K562 (cell line): ENCODE measurements around the gene SHLD1. TPM values are rescaled to one million over a fixed set of nuclear protein-coding genes. Genes with fewer than 3 reads are reported as not detected.

ENCODE experiments used
- ATF3 ChIP-seq, 2 experiments: fragments of 450-650 bp in 1 of 2; sonication (generic) in 1 of 2; formaldehyde crosslinking in 1 of 2; IDR thresholded peaks in 1 of 2; conservative IDR thresholded peaks in 1 of 2; 2 replicates each; pipeline versions ENCODE4 v1.6.1 to v1.8.1; 2016 to 2023; ENCODE audit warnings: mild to moderate bottlenecking in 2 of 2, moderate library complexity in 2 of 2, inconsistent platforms in 1 of 2, missing genetic modification reagents in 1 of 2
- CCNT2 ChIP-seq: IDR thresholded peaks from 2 replicates; pipeline ENCODE4 v1.6.1; 2011; ENCODE audit warnings: borderline replicate concordance, low read depth, mild to moderate bottlenecking, moderate library complexity, mixed read lengths, low read length; ENCODE audit not compliant: insufficient read length; ENCODE audit errors: extremely low read depth
- DACH1 ChIP-seq: fragments of 450-650 bp; IDR thresholded peaks from 2 replicates; pipeline ENCODE4 v1.6.1; 2018; ENCODE audit not compliant: partially characterized antibody
- E2F3 ChIP-seq: fragments of 250-450 bp; sonication (Bioruptor Pico); IDR thresholded peaks from 2 replicates; pipeline ENCODE4 v1.4.0; 2020; ENCODE audit warnings: mild to moderate bottlenecking
- EP300 ChIP-seq: IDR thresholded peaks from 2 replicates; pipeline ENCODE4 v1.6.1; 2012; ENCODE audit warnings: low read length, improper control_type of control experiment
- HES1 ChIP-seq: fragments of 450-650 bp; IDR thresholded peaks from 2 replicates; pipeline ENCODE4 v1.6.1; 2016; ENCODE audit warnings: low read depth, mild to moderate bottlenecking, moderate library complexity
- L3MBTL2 ChIP-seq: fragments of 450-650 bp; IDR thresholded peaks from 2 replicates; pipeline ENCODE4 v1.6.1; 2016; ENCODE audit warnings: mild to moderate bottlenecking, moderate library complexity
- LEF1 ChIP-seq: fragments of 450-650 bp; IDR thresholded peaks from 2 replicates; pipeline ENCODE4 v1.6.1; 2016; ENCODE audit warnings: mild to moderate bottlenecking
- MYC ChIP-seq, 2 experiments: fragments of 250-450 bp in 1 of 2; sonication (Bioruptor Pico) in 1 of 2; IDR thresholded peaks; 2 replicates each; pipeline versions ENCODE4 v1.5.1 to v1.6.1; 2012 to 2021; ENCODE audit warnings: low read depth in 2 of 2, borderline replicate concordance in 1 of 2, improper control_type of control experiment in 1 of 2, low read length in 1 of 2, mild to moderate bottlenecking in 1 of 2, moderate library complexity in 1 of 2
- NCOR1 ChIP-seq: fragments of 450-650 bp; IDR thresholded peaks from 2 replicates; pipeline ENCODE4 v1.6.1; 2016; ENCODE audit warnings: mild to moderate bottlenecking, moderate library complexity
- RAD21 ChIP-seq, 2 experiments: fragments of 250-450 bp in 1 of 2; fragments of 450-650 bp in 1 of 2; sonication (Bioruptor Pico) in 1 of 2; formaldehyde crosslinking in 1 of 2; IDR thresholded peaks in 1 of 2; conservative IDR thresholded peaks in 1 of 2; 2 replicates each; pipeline versions ENCODE4 v1.4.0 to v1.8.0; 2020 to 2022; ENCODE audit warnings: mild to moderate bottlenecking in 2 of 2, moderate library complexity in 1 of 2
- TAF1 ChIP-seq: IDR thresholded peaks from 2 replicates; pipeline ENCODE4 v1.6.1; 2011; ENCODE audit warnings: mild to moderate bottlenecking, low read length, moderate library complexity; ENCODE audit not compliant: insufficient read depth, control insufficient read depth, severe bottlenecking; ENCODE audit errors: extremely low read depth
- TOE1 ChIP-seq, 2 experiments: fragments of 450-650 bp in 1 of 2; sonication (generic) in 1 of 2; formaldehyde crosslinking in 1 of 2; IDR thresholded peaks; 2 replicates each; pipeline versions ENCODE4 v1.7.1 to v1.8.0; 2016 to 2022; ENCODE audit warnings: borderline replicate concordance in 2 of 2, mild to moderate bottlenecking in 2 of 2, antibody characterized with exemption in 1 of 2, inconsistent platforms in 1 of 2, low read depth in 1 of 2, missing genetic modification reagents in 1 of 2, moderate library complexity in 1 of 2
- ZEB2 ChIP-seq: fragments of 450-650 bp; IDR thresholded peaks from 2 replicates; pipeline ENCODE4 v1.6.1; 2016
- ZNF395 ChIP-seq: fragments of 200-800 bp; sonication (Bioruptor generic); IDR thresholded peaks from 2 replicates; pipeline ENCODE4 v1.6.1; 2017; ENCODE audit warnings: missing genetic modification characterization, missing compliant biosample characterization
- ZNF609 ChIP-seq: sonication (generic); formaldehyde crosslinking; IDR thresholded peaks from 2 replicates; pipeline ENCODE4 v1.8.1; 2023; ENCODE audit warnings: missing genetic modification reagents, mild to moderate bottlenecking, borderline replicate concordance
- polyA plus RNA-seq, 8 experiments: library from polyadenylated mRNA; depleted of rRNA in 4 of 8; stranded (reverse) in 5 of 8; unstranded in 3 of 8; fragments of >200 nt; fragmentation: Nextera tagmentation in 2 of 8; fragmentation: Illumina TruSeq in 1 of 8; extraction: Ambion mirVana in 2 of 8; extraction: Trizol in 1 of 8; gene quantifications; 2 replicates each; pipeline versions ENCODE4 v1.2.1 to v1.2.3, GENCODE V29; 2011 to 2014; ENCODE audit warnings: inconsistent platforms in 1 of 8, missing spikeins in 1 of 8
- total RNA-seq, 7 experiments: library from RNA; depleted of rRNA in 6 of 7; stranded (reverse); fragments of >200 nt in 6 of 7; fragmentation: Illumina TruSeq in 2 of 7; extraction: Trizol in 2 of 7; gene quantifications; 2 replicates each; pipeline versions ENCODE4 v1.2.1 to v1.2.3, GENCODE V29; 2011 to 2021; ENCODE audit warnings: low replicate concordance in 1 of 7

The SHLD1 gene
- total and polyA plus RNA-seq, 9 of the 15 experiments (the other 6 are each of a cell fraction or from before 2014, with no cell fraction given): 3.7 to 21.6 (median 8.2) TPM

GRCh38 chr20:5784735-5785134 is 34.5 kb downstream of the SHLD1 start (continued):
- TF ChIP-seq ATF3 (IDR thresholded peaks at IDR 0.05): peak; percentile 77; the same call in 1 of the 2 replicates
- TF ChIP-seq ATF3 (CRISPR knock-in tag; conservative IDR thresholded peaks at IDR 0.05): no peak
- TF ChIP-seq ZNF609 (CRISPR knock-in tag): peak; percentile 51; the same call in 1 of the 2 replicates
- TF ChIP-seq HES1: no peak
- no peak for TF ChIP-seq DACH1
- TF ChIP-seq RAD21 (CRISPR knock-in tag; conservative IDR thresholded peaks at IDR 0.05 in 1 of 2, IDR thresholded peaks at IDR 0.05 in 1 of 2): peak; percentile 17 to 36; a peak in 2 of 4 replicates
- peak; percentile 47; the same call in 1 of the 2 replicates for TF ChIP-seq MYC (IDR thresholded peaks at IDR 0.05; ENCODE audit: low read depth, low read length)
- no peak for TF ChIP-seq MYC (CRISPR knock-in tag; IDR thresholded peaks at IDR 0.05; ENCODE audit: borderline replicate concordance, low read depth)
- TF ChIP-seq L3MBTL2: peak; percentile 95
- TF ChIP-seq CCNT2: peak; percentile 95
- TF ChIP-seq EP300: peak; percentile 93
- peak; percentile 69; the same call in 1 of the 2 replicates for TF ChIP-seq ZNF395 (CRISPR knock-in tag)
- TF ChIP-seq ZEB2: peak; percentile 88
- peak; percentile 91 for TF ChIP-seq NCOR1
- peak; percentile 92 for TF ChIP-seq LEF1
- TF ChIP-seq TOE1 (IDR thresholded peaks at IDR 0.05; ENCODE audit: borderline replicate concordance): peak; percentile 50; the same call in 1 of the 2 replicates
- no peak for TF ChIP-seq TOE1 (CRISPR knock-in tag; IDR thresholded peaks at IDR 0.05; ENCODE audit: borderline replicate concordance, low read depth)
- no peak for TF ChIP-seq E2F3 (CRISPR knock-in tag)
- peak; percentile 29 for TF ChIP-seq TAF1
